DOHH2 (cell line): Measurements from ENCODE around the gene ALK.

Source experiments
- CTCF ChIP-seq: fragments of 200-600 bp; sonication (generic); IDR thresholded peaks from one replicate; pipeline ENCODE4 v1.5.1; 2014; ENCODE audit warnings: antibody characterized with exemption, mild to moderate bottlenecking, low read depth, low read length; ENCODE audit not compliant: poor library complexity, severe bottlenecking
- EZH2phosphoT487 ChIP-seq: fragments of 200-600 bp; sonication (generic); IDR thresholded peaks from 2 replicates; pipeline ENCODE4 v1.6.1; 2017; ENCODE audit warnings: borderline replicate concordance, mild to moderate bottlenecking, antibody characterized with exemption, low read length, moderate library complexity, mixed read lengths

DNA sequence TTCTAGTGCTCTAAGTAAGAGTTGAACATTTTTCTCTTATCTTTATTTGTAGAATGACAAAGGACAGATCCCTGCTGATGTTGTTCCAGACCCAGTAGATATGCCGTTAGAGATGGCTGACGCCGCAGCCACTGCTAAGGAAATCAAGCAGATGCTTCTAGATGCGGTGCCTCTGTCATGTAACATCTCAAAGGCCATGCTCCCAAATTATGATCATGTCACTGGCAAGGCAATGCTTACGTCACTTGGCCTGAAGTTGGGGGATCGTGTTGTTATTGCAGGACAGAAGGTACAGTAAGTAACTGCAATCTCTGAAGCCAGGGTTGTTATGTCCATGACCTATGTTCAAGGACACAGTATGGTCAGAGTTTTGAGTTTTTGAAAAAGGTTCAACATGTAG is 777.7 kb downstream of the ALK start:
- TF ChIP-seq CTCF (no peak), EZH2phosphoT487 (no peak)
